M059J (cell line): ENCODE data around the gene CLTCL1. TPM values are rescaled to one million over a fixed set of nuclear protein-coding genes. Genes with fewer than 3 reads are reported as not detected.
"Not testable (repeated sequence)": the region's sequence is repeated elsewhere in the genome, so short reads cannot be mapped to it uniquely, and the experiment has no call there.

Experiments used
- DNase-seq: peaks from one replicate; pipeline ENCODE4 v3.0.0-alpha.2; 2012; ENCODE audit warnings: low read depth
- total RNA-seq: library from RNA; depleted of rRNA; stranded (reverse); fragments of >200 nt; shearing (Covaris generic); gene quantifications from 2 replicates; pipeline ENCODE4 v1.2.3, GENCODE V29; 2014

CLTCL1 gene
- total RNA-seq, 1 experiment from 2014 or later: 5.8 TPM

- no peak for DNase-seq
Observed at GRCh38 chr22:19218541-19219233, 72.8 kb downstream of the CLTCL1 start.

- no peak for DNase-seq
Observed at GRCh38 chr22:19216579-19216978, 74.9 kb downstream of the CLTCL1 start.

- DNase-seq: no peak
Observed at GRCh38 chr22:19215360-19215759, 76.2 kb downstream of the CLTCL1 start.

- DNase-seq: no peak
Observed at GRCh38 chr22:19214078-19214473, 77.4 kb downstream of the CLTCL1 start.

GRCh38 chr22:19213442-19214077 is 78.0 kb downstream of the CLTCL1 start:
- DNase-seq: no peak

GRCh38 chr22:19213001-19213400 is 78.5 kb downstream of the CLTCL1 start:
- DNase-seq: no peak

GRCh38 chr22:19212302-19212870 is 79.1 kb downstream of the CLTCL1 start:
- DNase-seq: no peak

GRCh38 chr22:19210188-19210587 is 81.3 kb downstream of the CLTCL1 start:
- no peak for DNase-seq

GRCh38 chr22:19208287-19208847 is 83.2 kb downstream of the CLTCL1 start:
- DNase-seq: no peak

GRCh38 chr22:19207884-19208283 is 83.6 kb downstream of the CLTCL1 start:
- DNase-seq: no peak

- DNase-seq: no peak
Observed at GRCh38 chr22:19207401-19207808, 84.1 kb downstream of the CLTCL1 start.

GRCh38 chr22:19206287-19206686 is 85.2 kb downstream of the CLTCL1 start:
- DNase-seq: no peak

GRCh38 chr22:19204640-19205039 is 86.9 kb downstream of the CLTCL1 start:
- DNase-seq: no peak

- DNase-seq: no peak
Observed at GRCh38 chr22:19203834-19204233, 87.7 kb downstream of the CLTCL1 start.

GRCh38 chr22:19202799-19203186 is 88.7 kb downstream of the CLTCL1 start:
- DNase-seq: not testable (repeated sequence)

GRCh38 chr22:19201869-19202798 is 89.4 kb downstream of the CLTCL1 start:
- no peak for DNase-seq

GRCh38 chr22:19201130-19201868 is 90.2 kb downstream of the CLTCL1 start:
- DNase-seq: no peak

GRCh38 chr22:19199479-19199878 is 92.0 kb downstream of the CLTCL1 start:
- DNase-seq: no peak

GRCh38 chr22:19197997-19198865 is 93.3 kb downstream of the CLTCL1 start:
- no peak for DNase-seq
